ENCODE results near the gene MACIR.

Gene MACIR

DNA sequence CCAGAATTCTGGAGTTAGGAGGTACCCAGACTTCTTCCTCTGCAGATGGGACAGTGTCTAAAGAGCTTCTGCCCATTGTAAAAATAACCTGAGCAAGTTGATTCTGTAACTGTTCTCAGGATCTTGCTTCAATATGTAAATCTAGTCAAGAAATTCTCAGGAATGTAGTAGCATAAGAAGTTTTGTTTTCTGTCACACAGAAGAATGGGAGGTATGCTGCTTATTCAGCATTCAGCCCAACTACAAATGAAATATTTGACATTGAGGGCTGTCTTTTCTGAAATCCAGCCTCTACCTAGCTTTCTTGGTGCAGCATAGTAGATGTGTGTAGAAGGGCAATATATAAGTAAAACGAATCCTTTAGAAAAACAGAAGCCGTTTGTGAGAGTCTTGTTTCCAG, 13.8 kb downstream of the MACIR start:
- TF ChIP-seq CTCF (IDR thresholded peaks at IDR 0.05; ENCODE audit: low read depth, low read length) = no peak
- Histone ChIP-seq H3K36me3 (peaks cover 12% of the 10 kb centered on the region), H3K4me3 (ENCODE audit: low read depth, low read length) (no peak overlapping the region), H3K27me3 (no peaks in the 10 kb centered on the region), H3K4me1 (no peaks in the 10 kb centered on the region; the same call in 1 of the 2 replicates), H3K9me3 (no peaks in the 10 kb centered on the region)
- DNase-seq = no peak

DNA sequence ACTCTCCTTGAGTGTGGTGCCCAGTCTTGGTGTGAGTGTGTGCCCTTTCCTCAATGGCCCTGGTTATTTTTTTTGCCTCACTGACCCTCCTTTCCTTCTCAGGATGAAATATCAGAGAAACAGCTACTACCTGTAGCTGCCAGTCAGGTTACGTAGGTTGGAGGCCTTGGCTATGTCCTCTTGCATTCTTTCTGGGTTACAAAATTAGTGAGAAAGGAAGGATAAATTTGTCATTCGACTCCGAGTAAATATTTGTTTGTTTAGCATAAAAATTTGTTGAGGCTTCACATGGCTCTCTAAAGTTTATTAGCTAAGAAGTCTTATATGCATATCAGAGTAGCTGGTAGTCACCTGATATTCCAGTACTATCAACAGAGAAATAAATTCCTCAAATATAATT, 15.4 kb downstream of the MACIR start:
- Histone ChIP-seq H3K4me1 (peaks cover 3% of the 10 kb centered on the region; the same call in 1 of the 2 replicates), H3K4me3 (ENCODE audit: low read depth, low read length) (no peak overlapping the region), H3K36me3 (peaks cover 12% of the 10 kb centered on the region), H3K27me3 (no peaks in the 10 kb centered on the region), H3K9me3 (no peaks in the 10 kb centered on the region)
- TF ChIP-seq CTCF (IDR thresholded peaks at IDR 0.05; ENCODE audit: low read depth, low read length) = no peak
- no peak for DNase-seq

GRCh38 chr5:103275851-103276250, 17.3 kb downstream of the MACIR start:
- DNase-seq = no peak
- peaks cover 12% of the 10 kb centered on the region for H3K36me3 ChIP-seq
- H3K4me1 ChIP-seq = peaks cover 6% of the 10 kb centered on the region; the same call in 1 of the 2 replicates
- H3K4me3 ChIP-seq (ENCODE audit: low read depth, low read length) = no peak overlapping the region
- TF ChIP-seq CTCF (IDR thresholded peaks at IDR 0.05; ENCODE audit: low read depth, low read length) = no peak
- no peaks in the 10 kb centered on the region for H3K27me3 ChIP-seq
- no peaks in the 10 kb centered on the region for H3K9me3 ChIP-seq

DNA sequence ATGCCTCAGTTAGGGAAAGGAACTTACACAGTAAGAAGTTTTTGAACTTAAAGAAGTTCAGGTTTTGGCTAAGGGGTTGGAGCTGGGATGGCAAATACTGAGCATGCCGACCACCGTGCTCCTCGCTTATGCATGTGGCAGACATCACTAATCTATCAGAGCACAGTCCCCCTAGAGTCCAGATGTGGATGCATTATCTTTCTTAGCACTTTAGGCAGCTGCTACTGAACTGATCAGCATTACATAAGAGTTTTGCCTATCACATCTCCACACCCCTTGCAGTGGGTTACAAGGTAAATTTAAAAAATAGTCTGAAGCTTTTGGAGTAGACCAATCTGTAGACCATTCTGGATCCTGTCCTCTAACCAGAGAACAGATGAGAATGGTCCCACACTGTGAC, 22.4 kb downstream of the MACIR start:
- H3K27me3 ChIP-seq = no peaks in the 10 kb centered on the region
- H3K4me1 ChIP-seq = peaks cover 6% of the 10 kb centered on the region; the same call in 1 of the 2 replicates

GRCh38 chr5:103283120-103283519, 24.6 kb downstream of the MACIR start:
- Histone ChIP-seq H3K4me1 (peaks cover 6% of the 10 kb centered on the region; the same call in 1 of the 2 replicates), H3K36me3 (no peaks in the 10 kb centered on the region), H3K27me3 (no peaks in the 10 kb centered on the region), H3K9me3 (no peaks in the 10 kb centered on the region), H3K4me3 (ENCODE audit: low read depth, low read length) (no peak overlapping the region)
- DNase-seq = no peak
- TF ChIP-seq CTCF (IDR thresholded peaks at IDR 0.05; ENCODE audit: low read depth, low read length) = no peak

More for the DNA sequence above, 22.4 kb downstream of the MACIR start:
- Histone ChIP-seq H3K9me3 (no peaks in the 10 kb centered on the region), H3K36me3 (peaks cover 8% of the 10 kb centered on the region), H3K4me3 (ENCODE audit: low read depth, low read length) (no peak overlapping the region)
- no peak for DNase-seq
- no peak for TF ChIP-seq CTCF (IDR thresholded peaks at IDR 0.05; ENCODE audit: low read depth, low read length)

- TF ChIP-seq CTCF (IDR thresholded peaks at IDR 0.05; ENCODE audit: low read depth, low read length) = no peak
- H3K9me3 ChIP-seq = no peaks in the 10 kb centered on the region
- no peaks in the 10 kb centered on the region for H3K36me3 ChIP-seq
- no peaks in the 10 kb centered on the region for H3K27me3 ChIP-seq
- H3K4me1 ChIP-seq = peaks cover 4% of the 10 kb centered on the region; the same call in 1 of the 2 replicates
- DNase-seq = no peak
- H3K4me3 ChIP-seq (ENCODE audit: low read depth, low read length) = no peak overlapping the region
These were observed 25.3 kb downstream of the MACIR start for GRCh38 chr5:103283869-103284268.
